Immature natural killer cell (primary cell): ENCODE measurements around the gene UTS2R. TPM values are rescaled to one million over a fixed set of nuclear protein-coding genes. Genes with fewer than 3 reads are reported as not detected.
A peak's percentile ranks its signal among the peaks of the same experiment; 100 is the strongest.
"Not testable (repeated sequence)": the region's sequence is repeated elsewhere in the genome, so short reads cannot be mapped to it uniquely, and the experiment has no call there.

Experiments used
- DNase-seq, 3 donors: peaks; one replicate each; pipeline ENCODE4 v3.0.0; 2022; ENCODE audit warnings: mixed read lengths in 1 of 3
- H3K27ac Mint-ChIP-seq, 6 donors: one replicate each; pipeline ENCODE4 v1.8.0; 2020; ENCODE audit warnings: mixed read lengths in 6 of 6, mild to moderate bottlenecking in 5 of 6, inconsistent platforms in 4 of 6, moderate library complexity in 3 of 6
- H3K27me3 Mint-ChIP-seq, 3 donors: one replicate each; pipeline ENCODE4 v1.8.0; 2020 to 2021; ENCODE audit warnings: low read depth in 3 of 3, mild to moderate bottlenecking in 3 of 3, mixed read lengths in 3 of 3, moderate library complexity in 3 of 3, inconsistent platforms in 1 of 3
- H3K36me3 Mint-ChIP-seq, 3 donors: one replicate each; pipeline ENCODE4 v1.8.0; 2020; ENCODE audit warnings: mixed read lengths in 3 of 3, inconsistent platforms in 2 of 3, mild to moderate bottlenecking in 2 of 3
- H3K4me1 Mint-ChIP-seq, 2 donors: one replicate each; pipeline ENCODE4 v1.8.0; 2020; ENCODE audit warnings: inconsistent platforms in 2 of 2, mild to moderate bottlenecking in 2 of 2, mixed read lengths in 2 of 2, moderate library complexity in 1 of 2
- H3K4me3 Mint-ChIP-seq, 5 donors: one replicate each; pipeline ENCODE4 v1.8.0; 2020; ENCODE audit warnings: mild to moderate bottlenecking in 5 of 5, mixed read lengths in 5 of 5, inconsistent platforms in 3 of 5, moderate library complexity in 3 of 5
- H3K9me3 Mint-ChIP-seq, 6 donors: one replicate each; pipeline ENCODE4 v1.8.0; 2020; ENCODE audit warnings: mild to moderate bottlenecking in 6 of 6, mixed read lengths in 6 of 6, inconsistent platforms in 4 of 6, moderate library complexity in 3 of 6
- polyA plus RNA-seq, 3 donors: library from polyadenylated mRNA; unstranded; fragments of 300-500 nt; fragmentation: Illumina TruSeq; gene quantifications; one replicate each; pipeline ENCODE4 v1.2.3, GENCODE V29; 2021

The UTS2R gene
- polyA plus RNA-seq, 3 donors from 2014 or later = not detected

GRCh38 chr17:82344175-82344907 is 27.2 kb upstream of the UTS2R start:
- Mint-ChIP-seq H3K27ac (no peak overlapping the region), H3K27me3 (peaks cover 0 to 4% (median 0%) of the 10 kb centered on the region in 3 donors), H3K4me3 (no peak overlapping the region), H3K36me3 (no peaks in the 10 kb centered on the region), H3K4me1 (peaks cover 6 to 7% of the 10 kb centered on the region in 2 donors), H3K9me3 (no peaks in the 10 kb centered on the region)
- DNase-seq = no peak

GRCh38 chr17:82345151-82345976 is 26.2 kb upstream of the UTS2R start:
- H3K9me3 Mint-ChIP-seq = no peaks in the 10 kb centered on the region
- no peak overlapping the region for H3K4me3 Mint-ChIP-seq
- no peaks in the 10 kb centered on the region for H3K36me3 Mint-ChIP-seq
- H3K27ac Mint-ChIP-seq = no peak overlapping the region
- H3K4me1 Mint-ChIP-seq = peaks cover 7 to 8% of the 10 kb centered on the region in 2 donors
- no peak for DNase-seq
- peaks cover 0 to 6% (median 2%) of the 10 kb centered on the region in 3 donors for H3K27me3 Mint-ChIP-seq

GRCh38 chr17:82346342-82347300 is 24.9 kb upstream of the UTS2R start:
- peaks cover 7 to 11% of the 10 kb centered on the region in 2 donors for H3K4me1 Mint-ChIP-seq
- H3K9me3 Mint-ChIP-seq = no peaks in the 10 kb centered on the region
- no peak for DNase-seq
- no peaks in the 10 kb centered on the region for H3K36me3 Mint-ChIP-seq
- peaks cover 0 to 6% (median 2%) of the 10 kb centered on the region in 3 donors for H3K27me3 Mint-ChIP-seq
- H3K4me3 Mint-ChIP-seq = no peak overlapping the region
- H3K27ac Mint-ChIP-seq = peak overlapping the region in 2 of 6 donors; percentile 7 to 32

- peaks cover 7 to 11% of the 10 kb centered on the region in 2 donors for H3K4me1 Mint-ChIP-seq
- H3K9me3 Mint-ChIP-seq, H3K27ac Mint-ChIP-seq, DNase-seq, H3K36me3 Mint-ChIP-seq, H3K4me3 Mint-ChIP-seq, H3K27me3 Mint-ChIP-seq: not testable (repeated sequence)
These were observed 23.6 kb upstream of the UTS2R start for GRCh38 chr17:82347994-82348393.

GRCh38 chr17:82348434-82348833 is 23.1 kb upstream of the UTS2R start:
- Mint-ChIP-seq H3K36me3 (no peaks in the 10 kb centered on the region), H3K27me3 (peaks cover 2 to 6% (median 4%) of the 10 kb centered on the region in 3 donors), H3K4me1 (peaks cover 7 to 11% of the 10 kb centered on the region in 2 donors), H3K9me3 (no peaks in the 10 kb centered on the region), H3K4me3 (no peak overlapping the region), H3K27ac (no peak overlapping the region)
- DNase-seq = no peak

- H3K27me3 Mint-ChIP-seq = peaks cover 2 to 6% (median 4%) of the 10 kb centered on the region in 3 donors
- no peaks in the 10 kb centered on the region for H3K9me3 Mint-ChIP-seq
- DNase-seq = no peak
- no peak overlapping the region for H3K27ac Mint-ChIP-seq
- no peak overlapping the region for H3K4me3 Mint-ChIP-seq
- H3K4me1 Mint-ChIP-seq = peaks cover 7 to 11% of the 10 kb centered on the region in 2 donors
- H3K36me3 Mint-ChIP-seq = no peaks in the 10 kb centered on the region
These were observed 22.7 kb upstream of the UTS2R start for GRCh38 chr17:82348866-82349265.

- Mint-ChIP-seq H3K4me1 (peaks cover 7 to 11% of the 10 kb centered on the region in 2 donors), H3K36me3 (no peaks in the 10 kb centered on the region), H3K27ac (no peak overlapping the region), H3K4me3 (no peak overlapping the region), H3K27me3 (peaks cover 2 to 6% (median 4%) of the 10 kb centered on the region in 3 donors), H3K9me3 (no peaks in the 10 kb centered on the region)
- DNase-seq = no peak
These were observed 22.3 kb upstream of the UTS2R start for GRCh38 chr17:82349287-82349701.

GRCh38 chr17:82350182-82351030 is 21.2 kb upstream of the UTS2R start:
- peaks cover 2 to 6% (median 4%) of the 10 kb centered on the region in 3 donors for H3K27me3 Mint-ChIP-seq
- H3K4me1 Mint-ChIP-seq = peaks cover 7 to 11% of the 10 kb centered on the region in 2 donors
- peak overlapping the region in 2 of 5 donors; percentile 9 to 18 for H3K4me3 Mint-ChIP-seq
- peak; percentile 49 to 71 (median 52) for DNase-seq
- H3K27ac Mint-ChIP-seq = peak overlapping the region; percentile 39 to 71 (median 48)
- H3K9me3 Mint-ChIP-seq = no peaks in the 10 kb centered on the region
- no peaks in the 10 kb centered on the region for H3K36me3 Mint-ChIP-seq

GRCh38 chr17:82351254-82351712 is 20.3 kb upstream of the UTS2R start:
- Mint-ChIP-seq H3K9me3 (no peaks in the 10 kb centered on the region), H3K27me3 (peaks cover 2 to 6% (median 4%) of the 10 kb centered on the region in 3 donors), H3K4me1 (peaks cover 5 to 10% of the 10 kb centered on the region in 2 donors), H3K27ac (peak overlapping the region in 4 of 6 donors; percentile 22 to 48 (median 37)), H3K36me3 (no peaks in the 10 kb centered on the region), H3K4me3 (no peak overlapping the region)
- peak in 1 of 3 donors; percentile 28 for DNase-seq

- Mint-ChIP-seq H3K4me3 (no peak overlapping the region), H3K9me3 (no peaks in the 10 kb centered on the region), H3K27ac (peak overlapping the region in 1 of 6 donors; percentile 46), H3K36me3 (no peaks in the 10 kb centered on the region), H3K27me3 (peaks cover 2 to 6% (median 4%) of the 10 kb centered on the region in 3 donors), H3K4me1 (peaks cover 0 to 5% of the 10 kb centered on the region in 2 donors)
- peak; percentile 76 to 81 (median 79) for DNase-seq
These were observed 19.7 kb upstream of the UTS2R start for GRCh38 chr17:82351713-82352488.

GRCh38 chr17:82353484-82353883 is 18.1 kb upstream of the UTS2R start:
- no peak for DNase-seq
- no peak overlapping the region for H3K27ac Mint-ChIP-seq
- H3K36me3 Mint-ChIP-seq = no peaks in the 10 kb centered on the region
- no peak overlapping the region for H3K4me3 Mint-ChIP-seq
- H3K27me3 Mint-ChIP-seq = peaks cover 2 to 7% (median 6%) of the 10 kb centered on the region in 3 donors
- H3K4me1 Mint-ChIP-seq = peaks cover 4 to 5% of the 10 kb centered on the region in 2 donors
- no peaks in the 10 kb centered on the region for H3K9me3 Mint-ChIP-seq

- no peaks in the 10 kb centered on the region for H3K9me3 Mint-ChIP-seq
- DNase-seq = no peak
- H3K4me1 Mint-ChIP-seq = peaks cover 7 to 9% of the 10 kb centered on the region in 2 donors
- H3K36me3 Mint-ChIP-seq = no peaks in the 10 kb centered on the region
- no peak overlapping the region for H3K27ac Mint-ChIP-seq
- peaks cover 2 to 7% (median 3%) of the 10 kb centered on the region in 3 donors for H3K27me3 Mint-ChIP-seq
- no peak overlapping the region for H3K4me3 Mint-ChIP-seq
These were observed 16.7 kb upstream of the UTS2R start for GRCh38 chr17:82354804-82355308.
